OCI-LY7 (cell line): ENCODE measurements around the gene SIRPA. TPM values are rescaled to one million over a fixed set of nuclear protein-coding genes. Genes with fewer than 3 reads are reported as not detected.
A peak's percentile ranks its signal among the peaks of the same experiment; 100 is the strongest.

Source experiments
- BruUV-seq: library from RNA; stranded (reverse); fragments of 400-500 nt; replicated peaks from 2 replicates; lab custom pipeline; 2021; lab: Mats Ljungman, UMichigan
- CTCF ChIA-PET: fragments of 300-600 bp; sonication (Branson Sonifier 250); formaldehyde crosslinking; loops from one replicate; lab custom pipeline; 2022; ENCODE audit warnings: antibody characterized with exemption; ENCODE audit not compliant: unreplicated experiment; lab: Charles Lee
- POLR2A ChIA-PET: fragments of 300-600 bp; sonication (Branson Sonifier 250); formaldehyde crosslinking; loops from one replicate; lab custom pipeline; 2022; ENCODE audit warnings: antibody characterized with exemption; lab: Charles Lee
- DNase-seq: peaks from one replicate; pipeline ENCODE4 v3.0.0-alpha.2; 2015; ENCODE audit warnings: low spot score
- H2AFZ ChIP-seq: fragments of 200-600 bp; sonication (generic), shearing (Covaris generic); 2 replicates; pipeline ENCODE4 v1.6.1; 2014; ENCODE audit warnings: mild to moderate bottlenecking, antibody characterized with exemption, low read length, moderate library complexity
- H3K27ac ChIP-seq: fragments of 200-600 bp; sonication (generic); 2 replicates; pipeline ENCODE4 v1.5.1; 2014; ENCODE audit warnings: mixed run types, low read depth, mild to moderate bottlenecking, moderate library complexity, low read length, inconsistent platforms; ENCODE audit not compliant: poor library complexity, severe bottlenecking
- H3K36me3 ChIP-seq: fragments of 200-600 bp; sonication (generic); 2 replicates; pipeline ENCODE4 v1.6.1; 2014; ENCODE audit warnings: mild to moderate bottlenecking, antibody characterized with exemption, low read length, moderate library complexity, mixed read lengths; ENCODE audit not compliant: insufficient read depth
- H3K4me1 ChIP-seq: fragments of 200-600 bp; sonication (generic); 2 replicates; pipeline ENCODE4 v1.5.1; 2014; ENCODE audit warnings: mild to moderate bottlenecking, low read length; ENCODE audit not compliant: insufficient read depth, poor library complexity, severe bottlenecking
- H3K4me2 ChIP-seq: fragments of 200-600 bp; sonication (generic); 2 replicates; pipeline ENCODE4 v1.6.1; 2014; ENCODE audit warnings: mild to moderate bottlenecking, low read length
- H3K4me3 ChIP-seq: fragments of 200-600 bp; sonication (generic); 2 replicates; pipeline ENCODE4 v1.5.1; 2014; ENCODE audit warnings: mild to moderate bottlenecking, low read depth, low read length; ENCODE audit not compliant: poor library complexity, severe bottlenecking
- H3K79me2 ChIP-seq: fragments of 200-600 bp; sonication (generic); 2 replicates; pipeline ENCODE4 v1.6.1; 2016; ENCODE audit warnings: low read depth, mild to moderate bottlenecking, low read length, moderate library complexity, mixed read lengths; ENCODE audit not compliant: insufficient read depth
- H3K9me2 ChIP-seq: fragments of 200-600 bp; sonication (generic); 2 replicates; pipeline ENCODE4 v1.6.1; 2016; ENCODE audit warnings: mild to moderate bottlenecking, low read length, mixed read lengths; ENCODE audit not compliant: insufficient read depth
- H3K9me3 ChIP-seq: fragments of 200-600 bp; sonication (generic); 2 replicates; pipeline ENCODE4 v1.6.1; 2014; ENCODE audit warnings: mild to moderate bottlenecking, mixed run types, low read length, mixed read lengths
- H4K20me1 ChIP-seq: fragments of 200-600 bp; sonication (generic); 2 replicates; pipeline ENCODE4 v1.6.1; 2014; ENCODE audit warnings: mild to moderate bottlenecking, antibody characterized with exemption, low read length, moderate library complexity, mixed read lengths; ENCODE audit not compliant: insufficient read depth
- EZH2phosphoT487 ChIP-seq: fragments of 200-600 bp; sonication (generic); IDR thresholded peaks from 2 replicates; pipeline ENCODE4 v1.6.1; 2018; ENCODE audit warnings: low read depth, borderline replicate concordance, mild to moderate bottlenecking, mixed run types, antibody characterized with exemption, low read length, moderate library complexity, mixed read lengths
- intact Hi-C: fragments of 100-400 bp; cut with micrococcal nuclease; formaldehyde crosslinking; loops from one replicate; pipeline ENCODE4 v1.10.0; 2022; ENCODE audit not compliant: unreplicated experiment
- total RNA-seq, 2 experiments: library from RNA; depleted of rRNA in 1 of 2; stranded (reverse); fragments of >200 nt in 1 of 2; shearing (Covaris generic) in 1 of 2; gene quantifications; 2 replicates each; pipeline ENCODE4 v1.2.3, GENCODE V29; 2014 to 2022
- TF ChIP-seq, protein P1 (sequence below): fragments of 200-600 bp; sonication (generic); conservative IDR thresholded peaks from 2 replicates; pipeline ENCODE4 v1.5.1; 2014; ENCODE audit warnings: mild to moderate bottlenecking, antibody characterized with exemption, low read length, moderate library complexity, mixed read lengths

SIRPA gene
- total RNA-seq, 2 experiments from 2014 or later, result not detected

DNA sequence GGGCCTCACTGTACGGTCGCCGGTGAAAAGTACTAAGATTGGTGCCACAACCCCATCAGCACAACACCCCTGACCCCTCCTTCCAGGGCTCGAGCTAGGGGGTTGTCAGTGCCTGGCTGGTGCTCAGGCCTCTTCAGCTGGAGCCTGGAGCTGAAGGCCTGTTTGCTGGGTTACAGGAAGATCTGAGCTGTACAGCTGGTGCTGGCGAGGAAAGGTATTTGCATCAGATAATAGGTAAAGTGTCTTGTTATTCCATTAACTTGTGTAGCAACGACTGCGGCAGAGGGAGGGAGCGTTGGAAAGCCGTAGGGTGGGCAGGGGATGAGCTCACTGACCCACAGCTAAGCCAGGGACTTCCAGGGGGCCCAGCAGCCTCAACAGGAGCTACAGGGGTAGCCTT is 15.8 kb upstream of the SIRPA start:
- peak overlapping the region; percentile 22; the same call in 1 of the 2 replicates for H3K4me2 ChIP-seq
- H3K9me2 ChIP-seq, result no peaks in the 10 kb centered on the region
- no peak for TF ChIP-seq EZH2phosphoT487
- TF ChIP-seq, protein P1, sequence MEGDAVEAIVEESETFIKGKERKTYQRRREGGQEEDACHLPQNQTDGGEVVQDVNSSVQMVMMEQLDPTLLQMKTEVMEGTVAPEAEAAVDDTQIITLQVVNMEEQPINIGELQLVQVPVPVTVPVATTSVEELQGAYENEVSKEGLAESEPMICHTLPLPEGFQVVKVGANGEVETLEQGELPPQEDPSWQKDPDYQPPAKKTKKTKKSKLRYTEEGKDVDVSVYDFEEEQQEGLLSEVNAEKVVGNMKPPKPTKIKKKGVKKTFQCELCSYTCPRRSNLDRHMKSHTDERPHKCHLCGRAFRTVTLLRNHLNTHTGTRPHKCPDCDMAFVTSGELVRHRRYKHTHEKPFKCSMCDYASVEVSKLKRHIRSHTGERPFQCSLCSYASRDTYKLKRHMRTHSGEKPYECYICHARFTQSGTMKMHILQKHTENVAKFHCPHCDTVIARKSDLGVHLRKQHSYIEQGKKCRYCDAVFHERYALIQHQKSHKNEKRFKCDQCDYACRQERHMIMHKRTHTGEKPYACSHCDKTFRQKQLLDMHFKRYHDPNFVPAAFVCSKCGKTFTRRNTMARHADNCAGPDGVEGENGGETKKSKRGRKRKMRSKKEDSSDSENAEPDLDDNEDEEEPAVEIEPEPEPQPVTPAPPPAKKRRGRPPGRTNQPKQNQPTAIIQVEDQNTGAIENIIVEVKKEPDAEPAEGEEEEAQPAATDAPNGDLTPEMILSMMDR, result no peak
- intact Hi-C loops, result no loop called here
- no peak for DNase-seq
- no peaks in the 10 kb centered on the region for H4K20me1 ChIP-seq
- peaks cover 14% of the 10 kb centered on the region for H3K4me1 ChIP-seq
- H3K27ac ChIP-seq, result no peak overlapping the region
- H3K9me3 ChIP-seq, result no peaks in the 10 kb centered on the region
- peak overlapping the region; percentile 28; the same call in 1 of the 2 replicates for H2AFZ ChIP-seq
- POLR2A ChIA-PET, result no interaction called here
- CTCF ChIA-PET, result no interaction called here
- no TSS peak for BruUV-seq
- H3K79me2 ChIP-seq, result no peaks in the 10 kb centered on the region
- no peak overlapping the region for H3K4me3 ChIP-seq
- H3K36me3 ChIP-seq, result no peaks in the 10 kb centered on the region

DNA sequence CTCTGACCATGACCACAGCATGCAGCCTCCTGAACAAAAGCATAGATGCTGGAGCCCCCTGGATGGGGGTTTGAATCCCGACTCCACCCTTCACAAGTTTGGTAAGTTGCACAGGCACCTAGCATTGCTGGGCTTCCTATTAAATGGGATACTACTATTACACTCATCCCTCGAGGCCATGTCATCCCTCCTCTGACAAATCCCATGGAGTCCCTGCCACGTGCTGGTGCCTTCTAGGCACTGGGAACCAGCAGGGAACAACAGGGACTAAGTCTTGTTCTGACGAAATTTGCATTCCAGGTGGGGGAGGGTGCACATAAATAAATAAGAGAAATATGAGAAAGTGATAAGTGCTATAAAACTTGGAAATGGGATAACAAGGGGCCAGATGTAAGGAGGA is 15.3 kb upstream of the SIRPA start:
- Histone ChIP-seq H3K4me3 (no peak overlapping the region), H3K27ac (no peak overlapping the region), H3K4me2 (no peak overlapping the region), H3K9me2 (no peaks in the 10 kb centered on the region), H2AFZ (no peak overlapping the region), H3K36me3 (no peaks in the 10 kb centered on the region), H3K9me3 (no peaks in the 10 kb centered on the region), H3K79me2 (no peaks in the 10 kb centered on the region), H4K20me1 (no peaks in the 10 kb centered on the region), H3K4me1 (peaks cover 14% of the 10 kb centered on the region)
- POLR2A ChIA-PET, result no interaction called here
- no TSS peak for BruUV-seq
- intact Hi-C loops, result no loop called here
- no peak for DNase-seq
- CTCF ChIA-PET, result no interaction called here
- no peak for TF ChIP-seq EZH2phosphoT487
- TF ChIP-seq, protein P1, result no peak

DNA sequence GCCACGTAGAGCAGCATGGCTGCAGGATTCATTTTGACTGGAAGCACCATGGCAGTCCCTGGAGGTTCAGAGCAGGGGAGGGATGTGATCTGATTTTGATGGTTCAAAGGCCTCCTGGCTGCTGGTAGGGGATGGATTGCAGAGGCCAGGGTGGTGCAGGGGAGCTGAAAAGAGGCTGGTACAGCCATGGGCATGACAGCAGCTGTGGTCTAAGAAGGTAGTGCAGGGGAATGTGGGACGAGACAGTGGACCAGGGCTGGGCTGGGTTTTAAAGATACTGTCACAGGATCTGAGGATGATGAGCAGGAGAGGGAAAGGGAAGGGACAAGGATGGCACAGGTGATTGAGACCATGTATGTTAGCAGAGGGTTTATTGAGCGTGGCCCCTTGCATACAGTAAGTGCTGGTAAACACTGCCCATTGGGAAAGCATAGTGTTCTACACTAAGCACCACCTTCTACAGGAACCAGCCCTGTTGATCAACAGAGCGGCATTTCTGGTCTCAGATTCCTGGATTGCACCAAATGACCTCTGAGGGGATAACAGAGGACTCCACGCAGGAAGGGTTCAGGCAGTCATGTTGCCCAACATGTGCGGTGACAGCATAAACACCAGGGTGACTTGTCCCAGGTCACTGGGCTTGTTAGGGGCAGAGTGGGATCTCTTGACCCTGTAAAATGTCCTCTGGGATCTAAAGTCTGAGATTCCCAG is 14.5 kb upstream of the SIRPA start:
- no peak overlapping the region for H3K4me2 ChIP-seq
- BruUV-seq, result no TSS peak

More for the DNA sequence above, 14.5 kb upstream of the SIRPA start:
- Histone ChIP-seq H3K9me3 (no peaks in the 10 kb centered on the region), H3K4me3 (no peak overlapping the region), H3K79me2 (no peaks in the 10 kb centered on the region), H2AFZ (no peak overlapping the region), H3K9me2 (no peaks in the 10 kb centered on the region), H3K4me1 (peaks cover 14% of the 10 kb centered on the region), H3K27ac (no peak overlapping the region), H3K36me3 (no peaks in the 10 kb centered on the region), H4K20me1 (no peaks in the 10 kb centered on the region)
- TF ChIP-seq, protein P1, result no peak
- TF ChIP-seq EZH2phosphoT487, result no peak
- DNase-seq, result no peak
- ChIA-PET CTCF (no interaction called here), POLR2A (interaction anchor here (0.5 kb wide), 1 partner anchor 84 kb away, joined by 5 read pairs; no protein-coding TSS in a partner anchor)
- intact Hi-C loops, result no loop called here
